ENCODE results near the gene SSTR3. TPM values are rescaled to one million over a fixed set of nuclear protein-coding genes. Genes with fewer than 3 reads are reported as not detected.

Gene SSTR3
- total RNA-seq, 2 experiments from 2014 or later: 0.25 to 0.30 TPM

- CTCF ChIA-PET (ENCODE audit: unreplicated experiment): interaction anchor here (1.5 to 2.2 kb wide), 3 partner anchors 15 to 32 kb away, joined by 6 to 20 read pairs (median 7); partner anchors contain the start of gene RAC2
Observed at GRCh38 chr22:37229012-37229804, 16.9 kb upstream of the SSTR3 start.

GRCh38 chr22:37228106-37229011 is 16.1 kb upstream of the SSTR3 start:
- DNase-seq (ENCODE audit: low spot score): no peak
- peak overlapping the region; percentile 74; the same call in 1 of the 2 replicates for H3K4me2 ChIP-seq (ENCODE audit: low read length)
- no peaks in the 10 kb centered on the region for H3K9me3 ChIP-seq (ENCODE audit: low read length)
- peaks cover 82% of the 10 kb centered on the region for H3K4me1 ChIP-seq (ENCODE audit: insufficient read depth, low read length, poor library complexity, severe bottlenecking)
- peaks cover 90% of the 10 kb centered on the region for H3K36me3 ChIP-seq (ENCODE audit: insufficient read depth, low read length)
- H3K27ac ChIP-seq (ENCODE audit: low read depth, low read length, poor library complexity, severe bottlenecking): peak overlapping the region; percentile 89
- H2AFZ ChIP-seq (ENCODE audit: low read length): no peak overlapping the region
- no peaks in the 10 kb centered on the region for H4K20me1 ChIP-seq (ENCODE audit: insufficient read depth, low read length)
- no peaks in the 10 kb centered on the region for H3K9me2 ChIP-seq (ENCODE audit: insufficient read depth, low read length)
- ChIA-PET POLR2A (interaction anchor here (0.8 to 3.3 kb wide), 5 partner anchors 8 to 20 kb away, joined by 3 to 26 read pairs (median 6); partner anchors contain the start of gene RAC2), CTCF (ENCODE audit: unreplicated experiment) (interaction anchor here (1.5 to 2.2 kb wide), 3 partner anchors 16 to 33 kb away, joined by 6 to 20 read pairs (median 7); partner anchors contain the start of gene RAC2)
- BruUV-seq (replicated peaks): no TSS peak
- no peak for TF ChIP-seq CTCF (conservative IDR thresholded peaks at IDR 0.05; ENCODE audit: low read length)
- TF ChIP-seq EZH2phosphoT487 (IDR thresholded peaks at IDR 0.05; ENCODE audit: borderline replicate concordance, low read depth, low read length): no peak
- no peak overlapping the region for H3K4me3 ChIP-seq (ENCODE audit: low read depth, low read length, poor library complexity, severe bottlenecking)
- intact Hi-C loops (cut with micrococcal nuclease; ENCODE audit: unreplicated experiment): no loop called here
- peaks cover 11% of the 10 kb centered on the region; the same call in 1 of the 2 replicates for H3K79me2 ChIP-seq (ENCODE audit: insufficient read depth, low read depth, low read length)

More at GRCh38 chr22:37229012-37229804, 16.9 kb upstream of the SSTR3 start:
- BruUV-seq (replicated peaks): no TSS peak
- H3K36me3 ChIP-seq (ENCODE audit: insufficient read depth, low read length): peaks cover 90% of the 10 kb centered on the region
- POLR2A ChIA-PET: interaction anchor here (0.8 to 3.3 kb wide), 7 partner anchors 9 to 31 kb away, joined by 3 to 26 read pairs (median 5); partner anchors contain the start of gene RAC2
- H3K9me2 ChIP-seq (ENCODE audit: insufficient read depth, low read length): no peaks in the 10 kb centered on the region
- TF ChIP-seq CTCF (conservative IDR thresholded peaks at IDR 0.05; ENCODE audit: low read length): no peak
- TF ChIP-seq EZH2phosphoT487 (IDR thresholded peaks at IDR 0.05; ENCODE audit: borderline replicate concordance, low read depth, low read length): no peak
- H4K20me1 ChIP-seq (ENCODE audit: insufficient read depth, low read length): no peaks in the 10 kb centered on the region
- peak overlapping the region; percentile 74 for H3K4me2 ChIP-seq (ENCODE audit: low read length)
- intact Hi-C loops (cut with micrococcal nuclease; ENCODE audit: unreplicated experiment): no loop called here
- no peaks in the 10 kb centered on the region for H3K9me3 ChIP-seq (ENCODE audit: low read length)
- peaks cover 11% of the 10 kb centered on the region; the same call in 1 of the 2 replicates for H3K79me2 ChIP-seq (ENCODE audit: insufficient read depth, low read depth, low read length)
- peaks cover 83% of the 10 kb centered on the region for H3K4me1 ChIP-seq (ENCODE audit: insufficient read depth, low read length, poor library complexity, severe bottlenecking)
- H3K27ac ChIP-seq (ENCODE audit: low read depth, low read length, poor library complexity, severe bottlenecking): peak overlapping the region; percentile 89
- H2AFZ ChIP-seq (ENCODE audit: low read length): no peak overlapping the region
- peak overlapping the region; percentile 28 for H3K4me3 ChIP-seq (ENCODE audit: low read depth, low read length, poor library complexity, severe bottlenecking)
- DNase-seq (ENCODE audit: low spot score): peak; percentile 61

Data from OCI-LY7 (cell line).